HEK293 (cell line): Measurements from ENCODE around the gene RAB40C.

Experiments used
- ATF2 ChIP-seq: fragments of 450-650 bp; formaldehyde crosslinking; IDR thresholded peaks from 2 replicates; pipeline ENCODE4 v1.5.1; 2016; ENCODE audit warnings: missing biosample characterization, missing genetic modification characterization, low read depth
- GLI4 ChIP-seq: fragments of 450-650 bp; formaldehyde crosslinking; IDR thresholded peaks from 2 replicates; pipeline ENCODE4 v1.5.1; 2016; ENCODE audit warnings: missing biosample characterization, missing genetic modification characterization
- HIC1 ChIP-seq: fragments of 450-650 bp; formaldehyde crosslinking; IDR thresholded peaks from 2 replicates; pipeline ENCODE4 v1.5.1; 2016; ENCODE audit warnings: missing biosample characterization, missing genetic modification characterization
- HOXD13 ChIP-seq: sonication (generic); formaldehyde crosslinking; IDR thresholded peaks from 2 replicates; pipeline ENCODE4 v1.8.0; 2022; ENCODE audit warnings: missing genetic modification reagents, borderline replicate concordance
- KLF7 ChIP-seq: fragments of 450-650 bp; formaldehyde crosslinking; IDR thresholded peaks from 2 replicates; pipeline ENCODE4 v1.5.1; 2016; ENCODE audit warnings: missing biosample characterization, missing genetic modification characterization, borderline replicate concordance
- ZBTB1 ChIP-seq: fragments of 450-650 bp; formaldehyde crosslinking; IDR thresholded peaks from 2 replicates; pipeline ENCODE4 v1.5.1; 2016; ENCODE audit warnings: missing biosample characterization, missing genetic modification characterization
- ZFP3 ChIP-seq: fragments of 450-650 bp; formaldehyde crosslinking; IDR thresholded peaks from 2 replicates; pipeline ENCODE4 v1.5.1; 2016; ENCODE audit warnings: low read depth, missing biosample characterization, missing genetic modification characterization
- ZNF132 ChIP-seq: fragments of 450-650 bp; formaldehyde crosslinking; IDR thresholded peaks from 2 replicates; pipeline ENCODE4 v1.5.1; 2017; ENCODE audit warnings: missing biosample characterization, missing genetic modification characterization, borderline replicate concordance
- ZNF248 ChIP-seq: fragments of 450-650 bp; formaldehyde crosslinking; IDR thresholded peaks from 2 replicates; pipeline ENCODE4 v1.5.1; 2017; ENCODE audit warnings: missing biosample characterization, missing genetic modification characterization
- ZNF341 ChIP-seq: fragments of 450-650 bp; formaldehyde crosslinking; IDR thresholded peaks from 2 replicates; pipeline ENCODE4; 2016; ENCODE audit warnings: low read depth, missing biosample characterization, missing genetic modification characterization
- ZNF362 ChIP-seq: fragments of 450-650 bp; formaldehyde crosslinking; IDR thresholded peaks from 2 replicates; pipeline ENCODE4 v1.5.1; 2016; ENCODE audit warnings: missing biosample characterization, missing genetic modification characterization
- ZNF404 ChIP-seq: fragments of 450-650 bp; formaldehyde crosslinking; IDR thresholded peaks from 2 replicates; pipeline ENCODE4 v1.5.1; 2017; ENCODE audit warnings: missing biosample characterization, missing genetic modification characterization
- ZNF423 ChIP-seq: fragments of 450-650 bp; formaldehyde crosslinking; IDR thresholded peaks from 2 replicates; pipeline ENCODE4 v1.5.1; 2016; ENCODE audit warnings: missing biosample characterization, missing genetic modification characterization
- ZNF433 ChIP-seq: fragments of 450-650 bp; formaldehyde crosslinking; IDR thresholded peaks from 2 replicates; pipeline ENCODE4 v1.5.1; 2016; ENCODE audit warnings: missing biosample characterization, missing genetic modification characterization, low read depth
- ZNF548 ChIP-seq: fragments of 450-650 bp; formaldehyde crosslinking; IDR thresholded peaks from 2 replicates; pipeline ENCODE4 v1.5.1; 2016; ENCODE audit warnings: missing biosample characterization, missing genetic modification characterization
- ZNF558 ChIP-seq: fragments of 450-650 bp; formaldehyde crosslinking; IDR thresholded peaks from 2 replicates; pipeline ENCODE4 v1.5.1; 2016; ENCODE audit warnings: missing biosample characterization, missing genetic modification characterization
- ZNF560 ChIP-seq: fragments of 450-650 bp; formaldehyde crosslinking; IDR thresholded peaks from 2 replicates; pipeline ENCODE4 v1.5.1; 2017; ENCODE audit warnings: missing biosample characterization, missing genetic modification characterization, borderline replicate concordance
- ZNF600 ChIP-seq: fragments of 450-650 bp; formaldehyde crosslinking; IDR thresholded peaks from 2 replicates; pipeline ENCODE4 v1.5.1; 2016; ENCODE audit warnings: missing biosample characterization, missing genetic modification characterization
- ZNF626 ChIP-seq: fragments of 450-650 bp; sonication (Bioruptor Pico); formaldehyde crosslinking; IDR thresholded peaks from 2 replicates; pipeline ENCODE4 v1.5.1; 2018; ENCODE audit warnings: missing biosample characterization, missing genetic modification characterization, inconsistent platforms
- ZNF629 ChIP-seq: fragments of 450-650 bp; formaldehyde crosslinking; IDR thresholded peaks from 2 replicates; pipeline ENCODE4 v1.5.1; 2017; ENCODE audit warnings: missing biosample characterization, missing genetic modification characterization
- ZNF658 ChIP-seq: fragments of 450-650 bp; formaldehyde crosslinking; IDR thresholded peaks from 2 replicates; pipeline ENCODE4; 2016; ENCODE audit warnings: missing biosample characterization, missing genetic modification characterization
- ZNF76 ChIP-seq: fragments of 450-650 bp; formaldehyde crosslinking; IDR thresholded peaks from 2 replicates; pipeline ENCODE4; 2016; ENCODE audit warnings: low read depth, missing biosample characterization, missing genetic modification characterization, borderline replicate concordance
- ZSCAN23 ChIP-seq: fragments of 450-650 bp; formaldehyde crosslinking; IDR thresholded peaks from 2 replicates; pipeline ENCODE4 v1.5.1; 2016; ENCODE audit warnings: missing biosample characterization, missing genetic modification characterization
- ZXDB ChIP-seq: fragments of 450-650 bp; formaldehyde crosslinking; IDR thresholded peaks from 2 replicates; pipeline ENCODE4 v1.5.1; 2016; ENCODE audit warnings: missing biosample characterization, missing genetic modification characterization
- TF ChIP-seq, protein P1 (sequence below): fragments of 450-650 bp; formaldehyde crosslinking; IDR thresholded peaks from 2 replicates; pipeline ENCODE4 v1.5.1; 2017; ENCODE audit warnings: missing biosample characterization, missing genetic modification characterization
- TF ChIP-seq, protein P2 (sequence below): fragments of 450-650 bp; IDR thresholded peaks from 2 replicates; pipeline ENCODE4 v1.5.1; 2018; ENCODE audit warnings: missing biosample characterization, missing genetic modification characterization
- TF ChIP-seq, protein P3 (sequence below): fragments of 450-650 bp; formaldehyde crosslinking; conservative IDR thresholded peaks from 2 replicates; pipeline ENCODE4 v1.5.1; 2016; ENCODE audit warnings: low read depth, missing biosample characterization, missing genetic modification characterization
- TF ChIP-seq, protein P4 (sequence below): fragments of 450-650 bp; formaldehyde crosslinking; IDR thresholded peaks from 2 replicates; pipeline ENCODE4 v1.5.1; 2016; ENCODE audit warnings: missing biosample characterization, missing genetic modification characterization, borderline replicate concordance

The RAB40C gene

DNA sequence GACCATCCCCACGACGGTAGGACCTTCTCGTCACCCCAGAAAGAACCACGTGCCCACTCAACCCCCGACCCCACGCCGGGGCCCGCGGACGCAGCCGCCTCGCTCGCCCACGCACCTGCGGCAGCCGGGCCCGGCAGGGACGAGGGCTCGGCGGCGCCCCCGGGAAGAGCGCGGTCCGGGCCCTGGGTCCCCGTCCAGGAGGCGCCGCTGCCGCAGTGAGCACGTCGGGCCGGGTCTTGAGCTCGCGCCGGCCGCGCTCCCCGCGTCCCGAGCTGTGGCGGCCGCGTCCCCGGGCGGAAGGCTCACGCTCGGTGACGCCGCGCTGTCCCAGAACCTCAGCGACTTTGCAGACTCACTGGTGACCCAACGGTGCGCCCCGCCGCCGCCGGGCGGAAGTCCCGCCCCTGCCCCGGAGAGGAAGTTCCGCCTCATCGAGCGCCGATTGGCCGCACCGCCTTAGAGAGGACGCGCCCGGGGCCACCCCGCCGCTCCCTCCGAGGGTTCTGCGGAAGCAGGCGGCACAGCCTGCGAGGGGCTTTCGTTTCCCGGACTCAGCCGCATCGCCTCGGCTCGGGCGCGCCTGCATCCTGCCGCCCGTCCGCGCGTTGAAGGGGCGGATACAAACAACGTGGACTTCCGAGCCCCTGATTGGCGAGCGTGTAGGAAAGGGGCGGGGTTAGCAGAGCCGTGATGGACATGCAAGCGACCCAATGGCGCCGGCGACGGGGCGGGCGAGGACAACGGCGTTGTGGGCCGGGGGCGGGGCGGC, 793 bp upstream of the RAB40C start (continued):
- TF ChIP-seq ZNF362: no peak
- TF ChIP-seq, protein P1, sequence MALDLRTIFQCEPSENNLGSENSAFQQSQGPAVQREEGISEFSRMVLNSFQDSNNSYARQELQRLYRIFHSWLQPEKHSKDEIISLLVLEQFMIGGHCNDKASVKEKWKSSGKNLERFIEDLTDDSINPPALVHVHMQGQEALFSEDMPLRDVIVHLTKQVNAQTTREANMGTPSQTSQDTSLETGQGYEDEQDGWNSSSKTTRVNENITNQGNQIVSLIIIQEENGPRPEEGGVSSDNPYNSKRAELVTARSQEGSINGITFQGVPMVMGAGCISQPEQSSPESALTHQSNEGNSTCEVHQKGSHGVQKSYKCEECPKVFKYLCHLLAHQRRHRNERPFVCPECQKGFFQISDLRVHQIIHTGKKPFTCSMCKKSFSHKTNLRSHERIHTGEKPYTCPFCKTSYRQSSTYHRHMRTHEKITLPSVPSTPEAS (tag by site-specific recombination): no peak
- no peak for TF ChIP-seq ZNF560 (tag by site-specific recombination)
- TF ChIP-seq, protein P2, sequence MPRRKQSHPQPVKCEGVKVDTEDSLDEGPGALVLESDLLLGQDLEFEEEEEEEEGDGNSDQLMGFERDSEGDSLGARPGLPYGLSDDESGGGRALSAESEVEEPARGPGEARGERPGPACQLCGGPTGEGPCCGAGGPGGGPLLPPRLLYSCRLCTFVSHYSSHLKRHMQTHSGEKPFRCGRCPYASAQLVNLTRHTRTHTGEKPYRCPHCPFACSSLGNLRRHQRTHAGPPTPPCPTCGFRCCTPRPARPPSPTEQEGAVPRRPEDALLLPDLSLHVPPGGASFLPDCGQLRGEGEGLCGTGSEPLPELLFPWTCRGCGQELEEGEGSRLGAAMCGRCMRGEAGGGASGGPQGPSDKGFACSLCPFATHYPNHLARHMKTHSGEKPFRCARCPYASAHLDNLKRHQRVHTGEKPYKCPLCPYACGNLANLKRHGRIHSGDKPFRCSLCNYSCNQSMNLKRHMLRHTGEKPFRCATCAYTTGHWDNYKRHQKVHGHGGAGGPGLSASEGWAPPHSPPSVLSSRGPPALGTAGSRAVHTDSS (tag by site-specific recombination): no peak
- peak; percentile 0; the same call in 1 of the 2 replicates for TF ChIP-seq ZNF600 (tag by site-specific recombination)
- no peak for TF ChIP-seq HIC1 (tag by site-specific recombination)
- TF ChIP-seq ZNF658: no peak
- TF ChIP-seq, protein P3, sequence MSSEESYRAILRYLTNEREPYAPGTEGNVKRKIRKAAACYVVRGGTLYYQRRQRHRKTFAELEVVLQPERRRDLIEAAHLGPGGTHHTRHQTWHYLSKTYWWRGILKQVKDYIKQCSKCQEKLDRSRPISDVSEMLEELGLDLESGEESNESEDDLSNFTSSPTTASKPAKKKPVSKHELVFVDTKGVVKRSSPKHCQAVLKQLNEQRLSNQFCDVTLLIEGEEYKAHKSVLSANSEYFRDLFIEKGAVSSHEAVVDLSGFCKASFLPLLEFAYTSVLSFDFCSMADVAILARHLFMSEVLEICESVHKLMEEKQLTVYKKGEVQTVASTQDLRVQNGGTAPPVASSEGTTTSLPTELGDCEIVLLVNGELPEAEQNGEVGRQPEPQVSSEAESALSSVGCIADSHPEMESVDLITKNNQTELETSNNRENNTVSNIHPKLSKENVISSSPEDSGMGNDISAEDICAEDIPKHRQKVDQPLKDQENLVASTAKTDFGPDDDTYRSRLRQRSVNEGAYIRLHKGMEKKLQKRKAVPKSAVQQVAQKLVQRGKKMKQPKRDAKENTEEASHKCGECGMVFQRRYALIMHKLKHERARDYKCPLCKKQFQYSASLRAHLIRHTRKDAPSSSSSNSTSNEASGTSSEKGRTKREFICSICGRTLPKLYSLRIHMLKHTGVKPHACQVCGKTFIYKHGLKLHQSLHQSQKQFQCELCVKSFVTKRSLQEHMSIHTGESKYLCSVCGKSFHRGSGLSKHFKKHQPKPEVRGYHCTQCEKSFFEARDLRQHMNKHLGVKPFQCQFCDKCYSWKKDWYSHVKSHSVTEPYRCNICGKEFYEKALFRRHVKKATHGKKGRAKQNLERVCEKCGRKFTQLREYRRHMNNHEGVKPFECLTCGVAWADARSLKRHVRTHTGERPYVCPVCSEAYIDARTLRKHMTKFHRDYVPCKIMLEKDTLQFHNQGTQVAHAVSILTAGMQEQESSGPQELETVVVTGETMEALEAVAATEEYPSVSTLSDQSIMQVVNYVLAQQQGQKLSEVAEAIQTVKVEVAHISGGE (tag by site-specific recombination): peak; percentile 53
- no peak for TF ChIP-seq HOXD13 (CRISPR knock-in tag)
- TF ChIP-seq ZNF248 (tag by site-specific recombination): no peak
- TF ChIP-seq ZSCAN23 (tag by site-specific recombination): no peak
- no peak for TF ChIP-seq ZNF76
- TF ChIP-seq ZNF558 (tag by site-specific recombination): no peak
- TF ChIP-seq ATF2: no peak
- no peak for TF ChIP-seq ZNF629 (tag by site-specific recombination)
- TF ChIP-seq, protein P4, sequence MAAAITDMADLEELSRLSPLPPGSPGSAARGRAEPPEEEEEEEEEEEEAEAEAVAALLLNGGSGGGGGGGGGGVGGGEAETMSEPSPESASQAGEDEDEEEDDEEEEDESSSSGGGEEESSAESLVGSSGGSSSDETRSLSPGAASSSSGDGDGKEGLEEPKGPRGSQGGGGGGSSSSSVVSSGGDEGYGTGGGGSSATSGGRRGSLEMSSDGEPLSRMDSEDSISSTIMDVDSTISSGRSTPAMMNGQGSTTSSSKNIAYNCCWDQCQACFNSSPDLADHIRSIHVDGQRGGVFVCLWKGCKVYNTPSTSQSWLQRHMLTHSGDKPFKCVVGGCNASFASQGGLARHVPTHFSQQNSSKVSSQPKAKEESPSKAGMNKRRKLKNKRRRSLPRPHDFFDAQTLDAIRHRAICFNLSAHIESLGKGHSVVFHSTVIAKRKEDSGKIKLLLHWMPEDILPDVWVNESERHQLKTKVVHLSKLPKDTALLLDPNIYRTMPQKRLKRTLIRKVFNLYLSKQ (tag by site-specific recombination): no peak
- no peak for TF ChIP-seq ZNF626
- TF ChIP-seq ZFP3 (tag by site-specific recombination): no peak
- no peak for TF ChIP-seq ZNF132 (tag by site-specific recombination)
- no peak for TF ChIP-seq ZNF404 (tag by site-specific recombination)
- no peak for TF ChIP-seq ZNF433
- TF ChIP-seq GLI4 (tag by site-specific recombination): no peak
- no peak for TF ChIP-seq ZNF548 (tag by site-specific recombination)
- no peak for TF ChIP-seq ZNF341 (tag by site-specific recombination)
- TF ChIP-seq ZXDB (tag by site-specific recombination): peak; percentile 86
- TF ChIP-seq ZBTB1: no peak
- no peak for TF ChIP-seq KLF7
- TF ChIP-seq ZNF423 (tag by site-specific recombination): no peak
